OCI-LY7 (cell line): ENCODE measurements around the gene MOAP1. TPM values are rescaled to one million over a fixed set of nuclear protein-coding genes. Genes with fewer than 3 reads are reported as not detected.

ENCODE experiments used
- BruUV-seq: library from RNA; stranded (reverse); fragments of 400-500 nt; replicated peaks from 2 replicates; lab custom pipeline; 2021; lab: Mats Ljungman, UMichigan
- CTCF ChIA-PET: fragments of 300-600 bp; sonication (Branson Sonifier 250); formaldehyde crosslinking; loops from one replicate; lab custom pipeline; 2022; ENCODE audit warnings: antibody characterized with exemption; ENCODE audit not compliant: unreplicated experiment; lab: Charles Lee
- POLR2A ChIA-PET: fragments of 300-600 bp; sonication (Branson Sonifier 250); formaldehyde crosslinking; loops from one replicate; lab custom pipeline; 2022; ENCODE audit warnings: antibody characterized with exemption; lab: Charles Lee
- DNase-seq: peaks from one replicate; pipeline ENCODE4 v3.0.0-alpha.2; 2015; ENCODE audit warnings: low spot score
- H2AFZ ChIP-seq: fragments of 200-600 bp; sonication (generic), shearing (Covaris generic); 2 replicates; pipeline ENCODE4 v1.6.1; 2014; ENCODE audit warnings: mild to moderate bottlenecking, antibody characterized with exemption, low read length, moderate library complexity
- H3K27ac ChIP-seq: fragments of 200-600 bp; sonication (generic); 2 replicates; pipeline ENCODE4 v1.5.1; 2014; ENCODE audit warnings: mixed run types, low read depth, mild to moderate bottlenecking, moderate library complexity, low read length, inconsistent platforms; ENCODE audit not compliant: poor library complexity, severe bottlenecking
- H3K36me3 ChIP-seq: fragments of 200-600 bp; sonication (generic); 2 replicates; pipeline ENCODE4 v1.6.1; 2014; ENCODE audit warnings: mild to moderate bottlenecking, antibody characterized with exemption, low read length, moderate library complexity, mixed read lengths; ENCODE audit not compliant: insufficient read depth
- H3K4me1 ChIP-seq: fragments of 200-600 bp; sonication (generic); 2 replicates; pipeline ENCODE4 v1.5.1; 2014; ENCODE audit warnings: mild to moderate bottlenecking, low read length; ENCODE audit not compliant: insufficient read depth, poor library complexity, severe bottlenecking
- H3K4me2 ChIP-seq: fragments of 200-600 bp; sonication (generic); 2 replicates; pipeline ENCODE4 v1.6.1; 2014; ENCODE audit warnings: mild to moderate bottlenecking, low read length
- H3K4me3 ChIP-seq: fragments of 200-600 bp; sonication (generic); 2 replicates; pipeline ENCODE4 v1.5.1; 2014; ENCODE audit warnings: mild to moderate bottlenecking, low read depth, low read length; ENCODE audit not compliant: poor library complexity, severe bottlenecking
- H3K79me2 ChIP-seq: fragments of 200-600 bp; sonication (generic); 2 replicates; pipeline ENCODE4 v1.6.1; 2016; ENCODE audit warnings: low read depth, mild to moderate bottlenecking, low read length, moderate library complexity, mixed read lengths; ENCODE audit not compliant: insufficient read depth
- H3K9me2 ChIP-seq: fragments of 200-600 bp; sonication (generic); 2 replicates; pipeline ENCODE4 v1.6.1; 2016; ENCODE audit warnings: mild to moderate bottlenecking, low read length, mixed read lengths; ENCODE audit not compliant: insufficient read depth
- H3K9me3 ChIP-seq: fragments of 200-600 bp; sonication (generic); 2 replicates; pipeline ENCODE4 v1.6.1; 2014; ENCODE audit warnings: mild to moderate bottlenecking, mixed run types, low read length, mixed read lengths
- H4K20me1 ChIP-seq: fragments of 200-600 bp; sonication (generic); 2 replicates; pipeline ENCODE4 v1.6.1; 2014; ENCODE audit warnings: mild to moderate bottlenecking, antibody characterized with exemption, low read length, moderate library complexity, mixed read lengths; ENCODE audit not compliant: insufficient read depth
- CTCF ChIP-seq: fragments of 200-600 bp; sonication (generic); conservative IDR thresholded peaks from 2 replicates; pipeline ENCODE4 v1.5.1; 2014; ENCODE audit warnings: mild to moderate bottlenecking, antibody characterized with exemption, low read length, moderate library complexity, mixed read lengths
- EZH2phosphoT487 ChIP-seq: fragments of 200-600 bp; sonication (generic); IDR thresholded peaks from 2 replicates; pipeline ENCODE4 v1.6.1; 2018; ENCODE audit warnings: low read depth, borderline replicate concordance, mild to moderate bottlenecking, mixed run types, antibody characterized with exemption, low read length, moderate library complexity, mixed read lengths
- intact Hi-C: fragments of 100-400 bp; cut with micrococcal nuclease; formaldehyde crosslinking; loops from one replicate; pipeline ENCODE4 v1.10.0; 2022; ENCODE audit not compliant: unreplicated experiment
- total RNA-seq, 2 experiments: library from RNA; depleted of rRNA in 1 of 2; stranded (reverse); fragments of >200 nt in 1 of 2; shearing (Covaris generic) in 1 of 2; gene quantifications; 2 replicates each; pipeline ENCODE4 v1.2.3, GENCODE V29; 2014 to 2022

The MOAP1 gene
- total RNA-seq, 2 experiments from 2014 or later, result 26.4 to 31.2 TPM

DNA sequence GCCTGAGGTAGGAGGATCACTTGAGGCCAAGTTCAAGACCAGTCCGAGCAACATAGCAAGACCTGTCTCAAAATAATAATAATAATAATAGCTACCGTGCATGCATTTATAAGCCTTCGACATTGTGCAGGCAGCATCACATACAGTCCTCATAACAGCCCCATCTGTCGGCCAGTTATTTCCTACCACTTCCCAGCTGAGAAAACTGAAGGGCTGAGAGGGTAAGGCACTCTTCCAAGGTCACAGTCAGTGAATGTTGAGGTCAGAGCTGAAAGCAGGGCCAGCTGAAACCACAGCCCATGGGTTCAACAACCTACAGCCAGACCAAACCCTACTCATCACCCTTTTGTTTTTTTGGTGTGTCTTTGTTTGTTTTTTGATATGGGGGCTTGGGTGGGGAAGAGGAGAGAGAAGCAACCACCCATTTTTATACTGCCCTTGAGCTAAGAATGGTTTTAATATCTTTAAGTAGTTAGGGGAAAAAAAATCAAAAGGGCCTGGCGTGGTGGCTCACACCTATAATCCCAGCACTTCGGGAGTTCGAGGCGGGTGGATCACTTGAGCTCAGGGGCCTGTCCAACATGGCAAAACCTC is 52.1 kb downstream of the MOAP1 start:
- no peak overlapping the region for H2AFZ ChIP-seq
- no peak overlapping the region for H3K4me3 ChIP-seq
- no peaks in the 10 kb centered on the region for H3K9me3 ChIP-seq
- BruUV-seq, result no TSS peak
- H3K4me2 ChIP-seq, result no peak overlapping the region
- POLR2A ChIA-PET, result interaction anchor here (0.6 to 1.6 kb wide), 4 partner anchors 14 to 181 kb away, joined by 3 to 7 read pairs (median 5); no protein-coding TSS in a partner anchor
- peak; percentile 53 for DNase-seq
- no peak overlapping the region for H3K27ac ChIP-seq
- no peak for TF ChIP-seq EZH2phosphoT487
- TF ChIP-seq CTCF, result peak; percentile 71
- no peaks in the 10 kb centered on the region for H3K36me3 ChIP-seq
- CTCF ChIA-PET, result interaction anchor here (1.1 kb wide), 1 partner anchor 19 kb away, joined by 7 read pairs; no protein-coding TSS in a partner anchor
- H3K4me1 ChIP-seq, result peaks cover 8% of the 10 kb centered on the region
- H3K79me2 ChIP-seq, result no peaks in the 10 kb centered on the region
- no peaks in the 10 kb centered on the region for H4K20me1 ChIP-seq
- no peaks in the 10 kb centered on the region for H3K9me2 ChIP-seq
- intact Hi-C loops, result no loop called here

Other genes with a start within 250 kb of the MOAP1 start
- 17.8 and 25.2 TPM in 2 replicates for gene ITPK1, start 69.0 kb downstream of the MOAP1 start, total RNA-seq (2014; rRNA removed; shearing (Covaris generic))
- gene ITPK1, start 69.0 kb downstream of the MOAP1 start, total RNA-seq (2022), result 34.7 and 35.8 TPM in 2 replicates
- 9.3 and 12.0 TPM in 2 replicates for gene LYSET, start 420 bp upstream of the MOAP1 start, total RNA-seq (2014; rRNA removed; shearing (Covaris generic))
- 17.9 and 19.7 TPM in 2 replicates for gene LYSET, start 420 bp upstream of the MOAP1 start, total RNA-seq (2022)
- 54.8 and 78.7 TPM in 2 replicates for gene GON7, start 22.2 kb upstream of the MOAP1 start, total RNA-seq (2014; rRNA removed; shearing (Covaris generic))
- 27.9 and 28.9 TPM in 2 replicates for gene GON7, start 22.2 kb upstream of the MOAP1 start, total RNA-seq (2022)
- 45.1 and 76.5 TPM in 2 replicates for gene UBR7, start 22.4 kb upstream of the MOAP1 start, total RNA-seq (2014; rRNA removed; shearing (Covaris generic))
- gene UBR7, start 22.4 kb upstream of the MOAP1 start, total RNA-seq (2022), result 38.1 and 38.5 TPM in 2 replicates
- gene BTBD7, start 148.1 kb upstream of the MOAP1 start, total RNA-seq (2014; rRNA removed; shearing (Covaris generic)), result 9.7 and 10.7 TPM in 2 replicates
- 19.6 and 23.5 TPM in 2 replicates for gene BTBD7, start 148.1 kb upstream of the MOAP1 start, total RNA-seq (2022)
- gene COX8C, start 162.3 kb upstream of the MOAP1 start, total RNA-seq (2014; rRNA removed; shearing (Covaris generic)), result not detected in 2 replicates
- gene COX8C, start 162.3 kb upstream of the MOAP1 start, total RNA-seq (2022), result not detected in 2 replicates
- gene UNC79, start 246.0 kb upstream of the MOAP1 start, total RNA-seq (2014; rRNA removed; shearing (Covaris generic)), result 0.08 and 0.19 TPM in 2 replicates
- gene UNC79, start 246.0 kb upstream of the MOAP1 start, total RNA-seq (2022), result 0.09 and 0.17 TPM in 2 replicates